Panc1 (cell line): ENCODE results near the gene IRF2BP1. TPM values are rescaled to one million over a fixed set of nuclear protein-coding genes. Genes with fewer than 3 reads are reported as not detected.

Experiments used
- ATAC-seq: fragments of 200-7000 bp; cut with Tn5 transposase; 2 replicates; pipeline ENCODE4 v1.9.1; 2020; ENCODE audit warnings: mild to moderate bottlenecking, moderate library complexity
- BruUV-seq: library from RNA; stranded (reverse); fragments of 400-500 nt; replicated peaks from 2 replicates; lab custom pipeline; 2021; lab: Mats Ljungman, UMichigan
- CTCF ChIA-PET: fragments of 300-600 bp; sonication (Branson Sonifier 250); formaldehyde crosslinking; loops from one replicate; lab custom pipeline; 2022; ENCODE audit warnings: antibody characterized with exemption; lab: Charles Lee
- POLR2A ChIA-PET: fragments of 300-600 bp; sonication (Branson Sonifier 250); formaldehyde crosslinking; loops from one replicate; lab custom pipeline; 2022; ENCODE audit warnings: antibody characterized with exemption; lab: Charles Lee
- DNase-seq: peaks from one replicate; pipeline ENCODE4 v3.0.0-alpha.2; 2010; ENCODE audit warnings: low read depth, low spot score
- H3K27ac ChIP-seq: 2 replicates; pipeline ENCODE4 v1.5.1; 2011; ENCODE audit warnings: mild to moderate bottlenecking, low read length, inconsistent platforms
- H3K27me3 ChIP-seq: fragments of 200-500 bp; sonication (Bioruptor generic); 2 replicates; pipeline ENCODE4 v1.6.0; 2014; ENCODE audit warnings: low read length, inconsistent platforms; ENCODE audit not compliant: control insufficient read depth, insufficient read depth
- H3K36me3 ChIP-seq: fragments of 200-500 bp; sonication (Bioruptor generic); 2 replicates; pipeline ENCODE4 v1.5.1; 2014; ENCODE audit warnings: inconsistent platforms, mild to moderate bottlenecking, low read length, moderate library complexity; ENCODE audit not compliant: control insufficient read depth, insufficient read depth
- H3K4me1 ChIP-seq: 2 replicates; pipeline ENCODE4 v1.5.1; 2011; ENCODE audit warnings: inconsistent platforms, mild to moderate bottlenecking, low read length, moderate library complexity; ENCODE audit not compliant: control insufficient read depth, insufficient read depth
- H3K4me3 ChIP-seq, 2 experiments: 2 replicates each; pipeline ENCODE4 v1.5.1; 2011 to 2012; ENCODE audit warnings: low read depth in 2 of 2, low read length in 2 of 2, mild to moderate bottlenecking in 2 of 2, inconsistent platforms in 1 of 2, moderate library complexity in 1 of 2
- H3K9me3 ChIP-seq: fragments of 200-500 bp; sonication (Bioruptor generic); 2 replicates; pipeline ENCODE4 v1.5.1; 2014; ENCODE audit warnings: low read depth, mild to moderate bottlenecking, inconsistent platforms, low read length, moderate library complexity; ENCODE audit not compliant: control insufficient read depth, insufficient read depth
- POLR2AphosphoS5 ChIP-seq: IDR thresholded peaks from 2 replicates; pipeline ENCODE4 v1.6.1; 2012; ENCODE audit warnings: mild to moderate bottlenecking, low read depth, low read length, moderate library complexity
- SIN3A ChIP-seq: IDR thresholded peaks from 2 replicates; pipeline ENCODE4 v1.6.1; 2012; ENCODE audit warnings: low read depth, mild to moderate bottlenecking, low read length, moderate library complexity, borderline replicate concordance; ENCODE audit not compliant: insufficient read depth
- TCF7L2 ChIP-seq: IDR thresholded peaks from 2 replicates; pipeline ENCODE4 v1.6.1; 2011; ENCODE audit warnings: mild to moderate bottlenecking, low read depth, low read length, inconsistent platforms
- in situ Hi-C: cut with HindIII; loops from 2 replicates; pipeline ENCODE4 v1.10.0; 2016; ENCODE audit warnings: low sequenced_read_pairs, low pct_unique_long_range_greater_than_20kb
- intact Hi-C: fragments of 100-400 bp; cut with micrococcal nuclease; formaldehyde crosslinking; loops from one replicate; pipeline ENCODE4 v1.10.0; 2022; ENCODE audit not compliant: unreplicated experiment
- total RNA-seq: library from RNA; stranded (reverse); gene quantifications from one replicate; pipeline ENCODE4 v1.2.1, GENCODE V29; 2021; ENCODE audit not compliant: unreplicated experiment
- TF ChIP-seq, protein P1 (sequence below), 2 experiments: IDR thresholded peaks; 2 replicates each; pipeline ENCODE4 v1.6.1; 2011 to 2012; ENCODE audit warnings: low read depth in 2 of 2, control low read depth in 1 of 2, low read length in 1 of 2, mild to moderate bottlenecking in 1 of 2, moderate library complexity in 1 of 2; ENCODE audit not compliant: insufficient read depth in 1 of 2
- TF ChIP-seq, protein P2 (sequence below): fragments of 450-650 bp; IDR thresholded peaks from 2 replicates; pipeline ENCODE4 v1.5.1; 2017; ENCODE audit warnings: mild to moderate bottlenecking

IRF2BP1 gene
- total RNA-seq, 1 experiment from 2014 or later = 21.9 TPM

DNA sequence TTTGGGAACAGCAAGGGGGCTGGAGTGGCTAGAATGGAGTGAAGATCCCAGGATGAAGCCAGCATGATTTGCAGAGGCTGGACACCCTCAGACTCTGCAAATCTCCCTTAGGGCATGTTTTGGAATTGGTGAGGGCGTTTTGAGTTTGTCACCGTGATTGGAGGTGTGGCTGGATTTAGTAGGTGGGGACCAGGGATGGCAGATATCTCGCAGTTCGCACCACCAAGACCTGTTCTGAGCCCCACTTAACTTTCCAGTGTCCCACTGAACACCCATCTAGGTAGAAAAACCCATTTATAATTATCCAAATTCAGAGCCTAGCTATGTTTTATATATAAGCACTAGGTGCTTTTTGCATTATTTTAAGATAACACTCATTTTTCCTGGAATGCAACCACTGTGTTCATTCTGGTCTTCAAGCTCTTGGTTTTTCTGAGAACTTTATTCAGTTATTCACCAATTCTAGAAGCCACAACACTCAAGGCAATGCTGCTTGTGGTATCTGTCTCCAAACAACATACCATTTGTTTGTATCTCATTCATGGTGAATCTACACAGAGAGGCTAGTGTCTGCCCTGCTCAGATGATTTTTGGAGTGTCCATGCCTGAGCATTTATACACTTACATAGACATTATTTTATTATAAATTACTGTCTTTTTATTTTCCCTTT lies 31.6 kb upstream of the IRF2BP1 start:
- ChIA-PET POLR2A (no interaction called here), CTCF (no interaction called here)
- ATAC-seq = no peak
- H3K4me3 ChIP-seq = no peak overlapping the region
- no peaks in the 10 kb centered on the region for H3K27me3 ChIP-seq
- no peaks in the 10 kb centered on the region for H3K9me3 ChIP-seq
- H3K4me1 ChIP-seq = no peaks in the 10 kb centered on the region
- TF ChIP-seq SIN3A = no peak
- TF ChIP-seq, protein P1, sequence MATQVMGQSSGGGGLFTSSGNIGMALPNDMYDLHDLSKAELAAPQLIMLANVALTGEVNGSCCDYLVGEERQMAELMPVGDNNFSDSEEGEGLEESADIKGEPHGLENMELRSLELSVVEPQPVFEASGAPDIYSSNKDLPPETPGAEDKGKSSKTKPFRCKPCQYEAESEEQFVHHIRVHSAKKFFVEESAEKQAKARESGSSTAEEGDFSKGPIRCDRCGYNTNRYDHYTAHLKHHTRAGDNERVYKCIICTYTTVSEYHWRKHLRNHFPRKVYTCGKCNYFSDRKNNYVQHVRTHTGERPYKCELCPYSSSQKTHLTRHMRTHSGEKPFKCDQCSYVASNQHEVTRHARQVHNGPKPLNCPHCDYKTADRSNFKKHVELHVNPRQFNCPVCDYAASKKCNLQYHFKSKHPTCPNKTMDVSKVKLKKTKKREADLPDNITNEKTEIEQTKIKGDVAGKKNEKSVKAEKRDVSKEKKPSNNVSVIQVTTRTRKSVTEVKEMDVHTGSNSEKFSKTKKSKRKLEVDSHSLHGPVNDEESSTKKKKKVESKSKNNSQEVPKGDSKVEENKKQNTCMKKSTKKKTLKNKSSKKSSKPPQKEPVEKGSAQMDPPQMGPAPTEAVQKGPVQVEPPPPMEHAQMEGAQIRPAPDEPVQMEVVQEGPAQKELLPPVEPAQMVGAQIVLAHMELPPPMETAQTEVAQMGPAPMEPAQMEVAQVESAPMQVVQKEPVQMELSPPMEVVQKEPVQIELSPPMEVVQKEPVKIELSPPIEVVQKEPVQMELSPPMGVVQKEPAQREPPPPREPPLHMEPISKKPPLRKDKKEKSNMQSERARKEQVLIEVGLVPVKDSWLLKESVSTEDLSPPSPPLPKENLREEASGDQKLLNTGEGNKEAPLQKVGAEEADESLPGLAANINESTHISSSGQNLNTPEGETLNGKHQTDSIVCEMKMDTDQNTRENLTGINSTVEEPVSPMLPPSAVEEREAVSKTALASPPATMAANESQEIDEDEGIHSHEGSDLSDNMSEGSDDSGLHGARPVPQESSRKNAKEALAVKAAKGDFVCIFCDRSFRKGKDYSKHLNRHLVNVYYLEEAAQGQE (IDR thresholded peaks at IDR 0.05; ENCODE audit: insufficient read depth in 1 of 2, low read depth in 2 of 2, low read length in 1 of 2) = no peak
- TF ChIP-seq, protein P2, sequence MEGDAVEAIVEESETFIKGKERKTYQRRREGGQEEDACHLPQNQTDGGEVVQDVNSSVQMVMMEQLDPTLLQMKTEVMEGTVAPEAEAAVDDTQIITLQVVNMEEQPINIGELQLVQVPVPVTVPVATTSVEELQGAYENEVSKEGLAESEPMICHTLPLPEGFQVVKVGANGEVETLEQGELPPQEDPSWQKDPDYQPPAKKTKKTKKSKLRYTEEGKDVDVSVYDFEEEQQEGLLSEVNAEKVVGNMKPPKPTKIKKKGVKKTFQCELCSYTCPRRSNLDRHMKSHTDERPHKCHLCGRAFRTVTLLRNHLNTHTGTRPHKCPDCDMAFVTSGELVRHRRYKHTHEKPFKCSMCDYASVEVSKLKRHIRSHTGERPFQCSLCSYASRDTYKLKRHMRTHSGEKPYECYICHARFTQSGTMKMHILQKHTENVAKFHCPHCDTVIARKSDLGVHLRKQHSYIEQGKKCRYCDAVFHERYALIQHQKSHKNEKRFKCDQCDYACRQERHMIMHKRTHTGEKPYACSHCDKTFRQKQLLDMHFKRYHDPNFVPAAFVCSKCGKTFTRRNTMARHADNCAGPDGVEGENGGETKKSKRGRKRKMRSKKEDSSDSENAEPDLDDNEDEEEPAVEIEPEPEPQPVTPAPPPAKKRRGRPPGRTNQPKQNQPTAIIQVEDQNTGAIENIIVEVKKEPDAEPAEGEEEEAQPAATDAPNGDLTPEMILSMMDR = no peak
- no peak for TF ChIP-seq TCF7L2
- no peak for TF ChIP-seq POLR2AphosphoS5
- H3K36me3 ChIP-seq = no peaks in the 10 kb centered on the region
- intact Hi-C loops (no loop called here), in situ Hi-C loops (no loop called here)
- BruUV-seq = no TSS peak
- no peak overlapping the region for H3K27ac ChIP-seq
- no peak for DNase-seq

DNA sequence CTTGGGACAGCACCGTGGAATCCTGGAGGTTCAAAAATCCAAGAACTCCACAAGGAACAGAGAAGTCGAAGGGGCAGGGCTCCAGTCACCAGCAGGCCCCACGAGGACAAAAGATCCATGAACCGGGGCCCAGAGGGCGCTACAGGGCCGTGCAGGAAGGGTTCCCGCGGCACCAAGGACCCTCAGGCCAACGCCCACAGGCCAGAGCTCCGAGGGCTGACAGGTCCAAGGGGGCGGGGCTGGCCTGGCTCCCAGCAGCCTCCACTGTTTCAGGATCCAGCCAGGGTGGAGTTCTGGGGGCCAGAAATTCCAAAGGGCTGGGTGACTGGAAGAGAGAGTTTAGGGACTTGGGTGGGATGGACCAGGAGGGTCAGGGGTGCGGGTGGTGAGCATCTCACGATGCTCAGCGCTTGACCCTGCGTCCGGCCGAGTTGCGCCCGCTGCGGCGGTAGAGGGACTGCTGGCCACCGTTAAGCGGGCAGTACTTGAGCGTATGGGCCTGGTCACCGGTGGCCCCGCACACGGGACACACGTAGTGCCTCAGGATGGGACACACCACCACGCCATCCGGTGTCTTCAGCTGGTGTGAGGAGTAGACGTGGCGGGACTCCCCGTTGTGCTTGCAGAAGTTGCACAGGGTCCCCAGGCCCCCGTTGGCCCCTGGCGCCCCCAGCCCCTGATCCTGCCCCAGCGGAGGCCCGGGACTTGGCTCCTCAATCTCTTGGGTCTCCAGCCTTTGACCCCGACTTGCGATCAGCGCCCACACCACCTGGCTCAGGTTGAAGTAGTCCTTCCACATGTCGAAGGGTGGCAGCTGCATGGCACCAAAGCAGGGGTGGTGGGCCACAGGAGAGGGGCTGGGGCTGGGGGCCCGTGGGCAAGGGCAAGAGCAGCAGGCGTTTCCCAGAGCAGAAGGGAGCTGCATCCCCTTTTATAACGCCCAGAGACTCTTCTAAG lies 28.2 kb upstream of the IRF2BP1 start, which contains the start of gene NANOS2:
Gene NANOS2 (minus strand): TSS at position 905 of the 957 bp plus-strand sequence. CDS start 85 bp downstream, at position 820.
- H3K27me3 ChIP-seq = no peaks in the 10 kb centered on the region
- H3K4me1 ChIP-seq = no peaks in the 10 kb centered on the region
- ATAC-seq (no peak), DNase-seq (no peak)
- intact Hi-C loops (no loop called here), in situ Hi-C loops (no loop called here)
- POLR2A ChIA-PET = no interaction called here
- no peaks in the 10 kb centered on the region for H3K9me3 ChIP-seq
- H3K36me3 ChIP-seq = no peaks in the 10 kb centered on the region
- BruUV-seq = no TSS peak
- no peak within 1 kb of the TSS for H3K4me3 ChIP-seq
- no peak within 1 kb of the TSS for H3K27ac ChIP-seq
- CTCF ChIA-PET = no interaction called here
- TF ChIP-seq POLR2AphosphoS5 (no peak), TCF7L2 (no peak), SIN3A (no peak)
- TF ChIP-seq, protein P2 = no peak; the same call in 1 of the 2 replicates
- TF ChIP-seq, protein P1 (IDR thresholded peaks at IDR 0.05; ENCODE audit: insufficient read depth in 1 of 2, low read depth in 2 of 2, low read length in 1 of 2) = no peak
